HG02642 (cell line): Measurements from ENCODE around the gene CNOT8.
"Not testable (repeated sequence)": the region's sequence is repeated elsewhere in the genome, so short reads cannot be mapped to it uniquely, and the experiment has no call there.

Source experiments
- ATAC-seq: cut with Tn5 transposase; IDR thresholded peaks from one replicate; pipeline ENCODE4 v1.9.1; 2021; ENCODE audit warnings: mild to moderate bottlenecking; ENCODE audit not compliant: unreplicated experiment, poor library complexity

Gene CNOT8

DNA sequence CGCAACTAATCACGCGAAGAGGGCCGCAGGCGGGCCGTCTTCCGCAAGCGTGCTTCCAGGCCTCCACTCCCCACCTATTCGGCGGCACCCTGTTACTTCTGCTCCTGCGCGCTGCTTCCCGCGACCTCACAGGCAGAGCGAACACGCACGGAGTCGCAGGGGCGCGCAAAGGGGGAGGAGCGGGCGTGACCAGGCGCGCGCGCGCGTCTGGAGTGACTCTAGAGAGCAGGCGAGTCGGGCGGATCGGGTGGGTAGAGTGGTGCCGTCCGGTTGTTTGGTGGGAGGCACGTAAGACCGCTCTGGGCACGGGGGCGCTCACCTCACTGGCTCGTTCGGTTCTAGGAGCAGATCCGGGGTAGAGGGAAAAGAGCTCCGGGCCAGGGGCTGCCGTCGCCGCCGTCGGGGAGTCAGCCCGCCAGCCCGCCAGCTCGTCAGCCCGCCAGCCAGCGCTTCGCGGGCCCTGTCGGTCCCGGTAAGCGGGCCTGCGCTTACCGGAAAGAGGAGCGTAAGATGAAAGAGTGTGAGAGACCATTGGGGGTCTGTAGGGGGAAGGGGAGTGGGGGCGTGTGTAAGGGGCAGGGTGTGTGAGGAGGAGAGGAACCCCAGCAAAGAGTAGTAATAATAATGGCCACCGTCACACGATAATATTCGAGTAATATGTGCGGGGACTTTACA, at the start of gene CNOT8:
TSS of gene CNOT8 (plus strand) at position 331 of the 675 bp plus-strand sequence. CDS start 4,652 bp downstream, outside the sequence.
- ATAC-seq: peak; percentile 85

DNA sequence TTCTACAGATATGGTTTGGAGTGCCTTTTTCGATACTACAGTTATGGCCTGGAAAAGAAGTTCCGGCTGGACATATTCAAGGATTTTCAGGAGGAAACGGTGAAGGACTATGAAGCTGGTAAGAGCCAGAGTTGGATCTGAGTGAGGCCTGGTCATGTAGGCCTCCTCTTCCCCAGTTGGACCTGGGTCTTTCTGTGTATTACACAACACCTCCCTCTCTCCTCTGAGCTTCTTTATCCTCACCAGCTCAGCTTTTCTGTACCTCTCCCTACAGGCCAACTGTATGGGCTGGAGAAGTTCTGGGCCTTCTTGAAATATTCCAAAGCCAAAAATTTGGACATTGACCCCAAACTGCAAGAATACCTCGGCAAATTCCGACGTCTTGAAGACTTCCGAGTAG, 47.2 kb upstream of the CNOT8 start:
- no peak for ATAC-seq

DNA sequence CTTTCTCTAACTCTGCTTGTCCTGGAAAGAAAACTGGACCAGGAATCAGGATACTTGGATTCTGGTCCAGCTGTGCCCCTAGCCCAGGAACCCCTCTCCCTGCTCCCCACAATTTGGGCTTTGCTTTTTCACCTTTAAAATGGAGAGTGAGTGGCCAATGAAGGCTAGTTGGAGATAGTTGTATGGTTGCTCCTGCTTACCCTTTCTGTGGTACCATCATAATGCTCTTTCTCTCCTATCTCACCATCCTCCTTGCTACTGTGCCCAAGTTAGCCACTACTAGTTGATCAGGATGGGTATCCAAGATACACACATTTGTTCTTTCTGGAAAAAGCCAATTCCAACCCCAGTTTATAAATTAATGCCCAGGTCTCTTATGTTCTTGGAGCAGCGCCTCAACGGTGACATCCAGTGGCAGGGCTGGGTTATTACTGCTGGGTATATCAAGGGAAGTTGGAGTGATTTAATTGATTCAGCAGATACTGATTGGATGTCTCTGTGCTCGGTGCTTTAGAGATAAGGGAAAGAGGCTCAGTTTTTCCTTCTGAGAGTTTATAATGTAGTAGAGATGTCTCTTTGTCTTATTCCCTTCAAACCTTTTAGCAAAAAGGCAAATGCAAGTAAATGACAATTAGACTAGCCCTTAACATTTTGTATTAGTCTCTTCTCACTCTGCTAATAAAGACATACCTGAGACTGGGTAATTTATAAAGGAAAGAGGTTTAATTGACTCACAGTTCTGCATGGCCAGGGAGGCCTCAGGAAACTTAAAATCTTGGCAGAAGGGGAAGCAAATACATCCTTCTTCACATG, 46.6 kb upstream of the CNOT8 start:
- ATAC-seq: peak; percentile 68

DNA sequence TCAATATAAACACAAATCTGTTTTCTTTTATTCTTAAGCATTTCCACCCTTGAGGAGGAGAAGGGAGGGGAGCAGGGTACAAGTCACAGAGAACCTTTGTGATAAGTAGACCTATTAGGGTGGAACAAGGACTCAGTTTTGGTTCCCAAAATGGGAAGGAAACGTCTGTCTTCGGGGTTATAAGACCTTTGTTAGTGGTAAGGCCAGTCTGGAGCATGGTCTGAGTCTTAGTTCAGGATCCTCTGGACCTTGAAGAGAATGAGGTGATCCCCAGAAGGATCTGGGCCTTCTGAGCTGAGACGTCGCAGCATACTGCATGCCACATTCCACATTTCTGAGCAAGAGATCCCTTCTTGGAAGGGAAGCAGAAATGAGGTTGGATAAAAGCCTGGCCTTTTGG, 45.3 kb upstream of the CNOT8 start:
- no peak for ATAC-seq

DNA sequence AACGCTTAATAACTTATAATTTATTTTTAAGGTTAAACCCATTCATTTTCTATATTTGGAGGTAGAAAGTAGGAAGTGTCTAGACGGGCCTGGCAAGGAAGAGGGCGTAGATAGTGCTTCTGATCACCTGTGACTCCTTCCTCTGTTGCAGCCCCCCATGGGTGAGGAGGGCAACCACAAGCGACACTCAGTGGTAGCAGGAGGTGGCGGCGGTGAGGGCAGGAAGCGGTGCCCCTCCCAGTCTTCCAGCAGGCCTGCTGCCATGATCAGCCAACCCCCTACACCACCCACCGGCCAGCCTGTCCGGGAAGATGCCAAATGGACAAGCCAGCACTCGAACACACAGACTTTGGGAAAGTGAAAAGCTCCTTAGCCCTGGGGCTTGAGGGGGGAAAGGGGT, 44.7 kb upstream of the CNOT8 start:
- no peak for ATAC-seq

DNA sequence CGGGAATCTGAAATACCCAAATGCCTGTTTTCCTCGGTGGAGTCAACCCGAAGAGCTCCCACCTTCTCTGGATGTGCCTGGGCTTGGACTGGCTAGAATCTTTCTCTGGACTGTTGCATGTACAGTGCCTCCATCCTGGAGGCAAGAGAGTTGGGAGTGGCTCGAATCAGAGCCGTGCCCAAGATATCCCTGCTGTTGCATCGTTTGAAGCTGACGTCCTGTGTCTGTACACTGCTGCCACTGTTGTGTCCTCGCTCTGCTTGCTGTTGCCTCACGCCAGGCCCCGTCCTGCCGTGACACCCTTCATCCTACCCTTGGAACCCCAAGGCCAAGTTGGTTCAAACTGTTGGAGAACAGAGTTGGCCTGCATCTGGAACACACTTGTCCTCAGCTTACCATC, 43.4 kb upstream of the CNOT8 start:
- ATAC-seq: no peak

DNA sequence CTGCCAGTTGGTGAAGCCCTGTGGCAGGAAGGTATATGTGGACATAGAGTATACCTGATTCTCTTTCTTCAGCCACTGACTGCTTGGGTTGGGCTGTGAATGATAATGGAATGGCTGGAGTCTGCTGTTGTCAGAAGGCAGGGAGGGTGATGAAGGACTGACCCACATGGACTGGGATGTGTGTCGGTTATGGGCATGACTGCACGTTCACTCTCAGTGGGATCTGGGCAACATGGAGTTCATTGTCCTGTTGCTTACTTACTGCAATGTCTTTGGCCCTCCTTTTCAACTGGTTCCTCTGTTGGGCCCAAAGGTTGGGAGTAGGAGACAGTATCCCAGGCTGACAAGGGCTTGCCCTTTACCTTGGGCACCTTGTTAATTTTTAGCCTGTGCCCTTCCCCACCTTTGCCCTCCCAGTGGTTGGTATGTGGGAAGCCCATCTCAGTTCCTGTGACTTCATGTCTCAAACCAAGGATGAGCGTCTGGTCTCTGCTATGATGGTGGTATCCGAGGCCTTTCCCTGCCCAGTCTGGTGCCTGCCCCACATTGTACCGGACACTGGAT, 42.7 kb upstream of the CNOT8 start:
- ATAC-seq: no peak

DNA sequence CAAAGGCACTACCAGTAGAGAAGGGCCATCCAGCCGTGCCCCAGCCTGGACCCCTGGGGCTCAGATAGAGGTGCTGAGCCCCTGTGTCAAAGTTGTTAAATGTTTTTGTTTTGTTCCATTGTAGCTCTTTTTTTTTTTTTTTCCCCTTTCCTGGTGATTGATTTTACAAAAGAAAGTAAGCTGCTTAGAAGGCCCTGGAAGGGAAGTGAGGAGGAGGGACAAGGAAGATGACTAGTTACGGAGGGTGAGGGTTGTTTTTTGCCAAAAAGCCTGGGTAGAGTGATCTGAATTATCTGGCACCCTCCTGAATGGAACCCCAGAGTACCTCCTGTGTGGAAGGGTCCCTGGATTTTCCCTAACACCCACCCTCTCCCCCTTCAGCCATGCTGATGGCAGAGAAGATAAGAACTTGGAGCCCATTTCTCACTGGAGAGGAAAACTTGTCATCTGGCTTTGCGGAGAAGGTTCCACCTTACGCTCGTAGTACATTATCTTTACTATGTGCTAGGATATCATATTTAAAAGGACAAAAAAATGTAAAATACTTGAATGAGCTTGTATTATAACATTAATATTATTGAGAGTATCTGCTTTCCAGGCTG, 41.4 kb upstream of the CNOT8 start:
- no peak for ATAC-seq

DNA sequence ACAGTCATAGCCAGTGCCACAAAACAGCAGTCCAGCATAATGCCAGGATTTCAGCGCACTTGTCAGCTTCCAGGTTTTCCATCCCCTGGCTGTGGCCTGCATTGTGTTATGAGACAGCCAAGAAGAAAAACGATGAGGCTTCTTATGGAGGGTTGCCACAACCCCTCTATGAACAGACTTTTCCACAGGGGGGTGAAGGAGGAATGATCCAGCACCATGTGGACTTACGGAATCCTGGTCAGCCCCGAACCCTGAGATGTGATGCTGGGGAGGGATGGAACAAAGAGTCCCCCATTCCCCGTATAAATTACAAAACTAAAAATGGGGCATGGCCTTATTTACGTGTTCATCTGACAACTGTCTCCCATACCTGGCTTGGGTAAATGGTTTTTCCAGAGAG, 40.6 kb upstream of the CNOT8 start:
- no peak for ATAC-seq

DNA sequence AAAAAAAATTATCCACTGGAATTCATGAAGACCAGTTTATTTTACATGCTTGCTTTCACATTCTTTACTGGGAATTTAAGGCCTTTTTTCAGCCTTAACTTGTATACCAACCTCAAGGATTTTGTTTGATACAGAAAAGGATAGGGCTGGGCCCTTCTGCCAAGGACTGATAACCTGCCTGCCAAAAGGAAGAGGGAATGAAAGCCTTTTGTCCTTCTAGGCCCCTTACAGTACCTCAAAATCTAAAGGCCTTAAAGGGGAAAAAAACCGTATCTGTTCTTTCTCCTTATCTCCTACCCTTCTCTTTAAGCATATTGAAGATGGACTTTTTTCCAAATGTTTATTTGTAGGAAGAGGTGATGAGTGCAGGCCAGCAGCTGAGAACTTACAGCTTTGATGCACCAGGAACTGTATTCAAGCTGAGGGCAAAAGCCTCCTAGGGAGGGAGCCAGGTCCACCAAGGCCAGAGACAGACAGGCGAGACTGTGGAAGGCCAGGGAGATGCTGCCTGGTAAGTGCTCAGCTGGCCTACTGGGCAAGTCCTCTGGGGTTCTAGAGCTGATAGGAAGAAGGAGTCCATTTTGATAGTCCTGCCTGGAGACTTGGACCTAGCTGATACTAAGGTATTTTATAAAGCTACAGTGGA, 39.8 kb upstream of the CNOT8 start:
- ATAC-seq: no peak

DNA sequence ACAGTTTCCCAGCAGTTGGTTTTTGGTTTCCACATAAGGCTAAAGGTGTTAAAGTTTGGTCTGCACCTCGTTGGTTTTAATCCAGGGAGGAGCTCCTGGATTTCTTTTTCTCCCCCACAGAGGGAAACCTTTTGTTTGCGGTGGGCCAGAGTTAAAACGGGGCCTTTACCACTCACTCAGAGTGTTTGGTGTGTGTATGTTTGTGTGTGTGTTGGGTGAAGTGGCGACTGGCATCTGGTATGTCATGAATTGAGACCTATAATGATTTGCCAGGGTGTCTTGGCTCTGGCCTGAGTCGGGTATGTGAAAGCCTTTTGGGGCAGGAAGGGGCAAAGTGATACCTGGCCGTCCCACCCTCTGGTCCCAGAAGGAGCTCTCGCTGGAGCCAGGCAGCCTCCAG, 38.9 kb upstream of the CNOT8 start:
- no peak for ATAC-seq

DNA sequence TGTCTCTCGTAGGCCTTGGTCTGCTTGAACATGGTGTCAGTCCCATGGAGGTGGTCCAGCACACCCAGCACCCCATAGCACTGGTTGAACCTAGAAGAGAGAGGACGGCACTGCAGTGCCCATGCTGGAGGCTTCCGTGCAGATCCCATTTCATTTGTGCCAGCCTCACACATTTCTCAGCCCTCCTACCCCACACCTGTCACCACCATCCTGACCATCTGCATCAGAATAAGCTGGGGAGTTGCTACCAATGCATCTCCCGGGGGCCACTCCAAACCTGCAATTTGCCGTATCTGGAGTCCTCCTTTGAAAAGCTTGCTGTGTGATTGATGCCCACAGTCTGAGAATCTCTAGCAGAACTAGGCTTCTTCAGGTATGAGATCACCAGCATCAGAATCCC, 38.0 kb upstream of the CNOT8 start:
- ATAC-seq: no peak

DNA sequence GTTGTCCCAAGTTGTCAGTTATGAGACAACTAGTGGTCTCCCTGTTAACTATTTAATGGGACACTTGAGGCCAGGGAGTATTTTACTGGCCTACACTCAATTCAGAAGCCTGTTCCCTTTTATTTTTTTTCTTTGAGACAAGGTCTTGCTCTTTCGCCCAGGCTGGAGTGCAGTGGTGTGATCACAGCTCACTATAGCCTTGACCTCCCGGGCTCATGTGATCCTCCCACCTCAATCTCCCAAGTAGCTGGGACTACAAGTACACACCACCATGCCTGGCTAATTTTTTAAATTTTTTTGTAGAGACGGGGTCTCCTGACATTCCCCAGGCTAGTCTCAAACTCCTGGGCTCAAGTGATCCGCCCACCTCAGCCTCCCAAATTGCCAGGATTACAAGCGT, 35.5 kb upstream of the CNOT8 start:
- not testable (repeated sequence) for ATAC-seq

DNA sequence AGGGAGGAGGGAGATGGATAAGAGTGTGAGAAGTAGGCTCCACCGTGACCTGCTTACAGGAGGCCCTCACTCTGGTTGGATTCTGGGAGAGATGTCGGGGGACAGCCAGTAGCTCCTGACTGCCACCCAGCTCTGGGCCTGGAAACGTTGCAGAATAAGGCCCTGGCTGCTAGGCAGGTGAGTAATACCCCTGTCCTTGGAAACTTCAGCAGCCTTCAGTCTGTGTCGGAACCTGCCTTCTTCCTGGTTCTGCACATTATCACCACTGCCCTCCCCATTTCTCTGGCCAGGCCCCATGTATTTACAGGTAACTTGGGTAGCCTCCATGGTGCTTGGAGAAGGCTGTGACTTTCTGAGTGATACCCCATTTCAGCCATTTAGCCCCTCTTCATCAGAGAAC, 34.8 kb upstream of the CNOT8 start:
- ATAC-seq: no peak

DNA sequence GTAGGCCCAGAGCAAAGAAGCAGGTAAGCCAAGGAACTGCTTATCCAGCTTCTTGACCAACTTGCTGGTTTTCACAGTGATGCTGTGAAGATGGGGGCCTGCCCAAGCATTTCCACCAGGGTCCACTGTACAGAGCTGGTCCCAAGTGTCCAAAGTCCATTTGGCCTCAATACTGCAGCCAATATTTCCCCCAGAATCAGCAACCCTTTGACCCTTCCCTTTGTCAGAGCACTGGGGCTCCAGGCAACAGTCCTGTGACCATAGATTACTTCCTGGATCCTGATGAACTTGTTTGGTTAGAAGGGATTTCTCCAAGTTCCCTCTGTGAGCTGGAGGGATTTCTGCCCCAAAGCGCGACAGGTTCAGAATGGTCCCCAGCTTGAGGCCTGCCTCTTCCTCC, 34.4 kb upstream of the CNOT8 start:
- no peak for ATAC-seq

DNA sequence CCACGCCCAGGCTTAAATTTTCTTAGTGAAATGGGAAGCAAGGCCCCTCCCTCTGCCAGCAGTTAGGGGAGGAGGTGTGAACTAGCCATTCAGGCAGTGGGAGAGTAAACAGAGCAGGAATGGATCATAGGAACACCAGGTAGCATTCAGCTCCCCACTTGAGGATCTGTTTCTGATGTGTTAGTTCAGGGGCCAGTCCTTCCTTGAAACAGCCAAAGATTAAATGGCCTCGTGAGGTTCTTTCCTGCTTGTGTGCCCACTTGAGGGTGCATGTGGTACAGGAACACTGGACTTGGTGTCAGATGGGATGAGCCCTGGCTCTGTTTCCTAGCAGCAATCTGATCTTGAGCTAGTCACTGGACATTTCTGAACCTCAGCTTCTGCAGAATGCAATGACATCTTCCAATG, 29.2 kb upstream of the CNOT8 start:
- no peak for ATAC-seq

DNA sequence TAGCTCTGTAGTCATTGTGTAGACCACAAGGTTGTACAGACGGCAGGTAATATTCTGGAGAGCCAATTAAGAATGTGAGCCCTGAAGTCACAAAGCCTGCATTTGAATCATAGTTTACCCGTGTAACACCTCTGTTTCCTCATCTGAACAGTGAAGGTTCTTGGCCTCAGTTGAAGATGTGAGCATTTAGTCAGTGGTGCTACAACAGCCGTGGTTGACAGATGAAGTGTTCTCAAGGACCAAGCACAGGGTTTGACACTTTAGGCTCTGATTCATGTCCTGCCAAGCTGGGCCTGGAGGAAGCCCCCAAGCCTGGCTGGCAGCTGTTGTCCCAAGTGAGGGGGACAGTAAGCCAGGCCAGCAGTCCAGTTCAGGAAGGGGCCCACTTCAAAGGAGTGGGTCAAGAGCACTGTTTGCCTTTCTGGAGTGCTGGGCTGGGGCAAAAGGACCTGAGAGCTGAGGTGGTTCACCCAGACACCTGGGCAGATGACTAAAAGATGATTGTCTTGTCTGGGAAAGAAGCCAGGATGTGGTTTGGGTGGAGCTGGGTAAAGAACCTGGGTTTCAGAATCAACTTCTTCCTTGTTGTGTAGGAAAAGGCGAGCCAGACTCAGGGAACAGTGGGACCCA, 28.7 kb upstream of the CNOT8 start:
- no peak for ATAC-seq

DNA sequence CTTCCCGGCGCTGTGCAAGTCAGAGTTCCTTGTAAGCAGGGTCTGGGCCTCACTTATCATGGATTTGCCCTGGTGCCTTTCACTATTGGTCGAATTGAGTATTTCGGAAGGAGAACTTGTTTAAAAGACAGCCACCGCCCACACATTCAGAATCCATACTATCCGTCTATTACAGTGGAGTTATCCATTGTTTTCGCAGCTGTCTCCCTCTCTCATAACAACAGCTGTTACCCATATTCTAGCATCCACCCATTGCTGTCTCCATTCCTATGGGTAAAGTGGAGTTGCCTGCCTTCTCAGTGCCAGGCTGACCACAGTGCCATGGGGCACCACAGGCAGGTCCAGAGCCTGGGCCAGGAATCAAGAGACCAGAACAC, 28.2 kb upstream of the CNOT8 start:
- no peak for ATAC-seq

DNA sequence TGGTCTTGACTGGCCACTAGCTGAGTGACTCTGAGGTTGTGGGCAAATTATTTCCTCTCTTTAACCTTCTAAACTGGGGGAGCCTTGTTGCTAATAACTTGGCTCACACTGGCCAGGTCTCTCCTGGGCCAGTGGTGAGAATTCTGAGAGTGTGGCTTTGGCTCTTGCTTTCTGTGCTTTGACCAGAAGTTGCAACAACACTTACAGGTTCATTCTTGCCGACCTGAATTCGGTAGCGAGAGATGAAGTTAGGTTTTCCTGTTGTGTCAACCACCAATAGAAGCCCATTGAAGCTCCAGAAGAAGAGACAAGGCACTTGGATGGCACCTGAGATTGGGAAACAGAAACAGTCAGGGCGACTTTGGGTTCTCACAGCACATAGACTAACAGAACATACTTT, 27.8 kb upstream of the CNOT8 start:
- no peak for ATAC-seq

DNA sequence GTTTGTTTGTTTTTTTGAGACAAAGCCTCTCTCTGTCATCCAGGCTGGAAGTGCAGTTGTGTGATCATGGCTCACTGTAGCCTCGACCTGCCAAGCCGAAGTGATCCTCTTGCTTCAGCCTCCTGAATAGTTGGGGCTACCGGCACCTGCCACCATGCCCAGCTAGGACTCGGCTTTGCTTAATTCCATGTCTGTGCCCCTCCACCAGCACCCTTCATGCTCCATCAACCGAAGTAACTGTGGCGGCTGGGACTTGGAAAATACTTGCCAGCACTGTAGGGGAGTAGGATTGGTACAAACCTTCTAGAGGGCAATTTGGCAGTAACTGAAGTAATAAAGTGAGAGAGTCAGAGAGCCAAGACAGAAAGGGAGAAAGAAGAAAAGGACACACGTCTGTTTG, 27.0 kb upstream of the CNOT8 start:
- no peak for ATAC-seq
